H1 (cell line): ENCODE data around the gene ACVRL1. TPM values are rescaled to one million over a fixed set of nuclear protein-coding genes. Genes with fewer than 3 reads are reported as not detected.

ENCODE experiments used
- CTCF ChIA-PET: fragments of 300-600 bp; sonication (Branson Sonifier 250); formaldehyde crosslinking; loops from one replicate; lab custom pipeline; 2021; ENCODE audit not compliant: partially characterized antibody; lab: Charles Lee
- POLR2A ChIA-PET: fragments of 300-600 bp; sonication (Branson Sonifier 250); formaldehyde crosslinking; loops from one replicate; lab custom pipeline; 2021; ENCODE audit warnings: inconsistent platforms; ENCODE audit not compliant: partially characterized antibody; lab: Charles Lee
- DNase-seq, 2 experiments: peaks; one replicate each; pipeline versions ENCODE4 v3.0.0 to v3.0.0-alpha.2; 2010 to 2022; ENCODE audit warnings: low spot score in 2 of 2, low read depth in 1 of 2, mixed read lengths in 1 of 2
- FAIRE-seq: peaks from 2 replicates; lab custom pipeline; 2011; peaks lifted over from hg19 to GRCh38; lab: Jason Lieb, UNC
- H2AFZ ChIP-seq: 2 replicates; pipeline ENCODE4 v1.8.1; 2012; ENCODE audit warnings: low read length, inconsistent platforms
- H2AK5ac ChIP-seq: 2 replicates; pipeline ENCODE4 v1.6.1; 2013; ENCODE audit warnings: low read depth, low read length
- H2BK120ac ChIP-seq: replicated peaks from 2 replicates; pipeline ENCODE3; 2013; ENCODE audit warnings: low read depth, low read length, inconsistent platforms
- H2BK12ac ChIP-seq: 2 replicates; pipeline ENCODE4 v1.6.1; 2013; ENCODE audit warnings: low read depth, low read length
- H2BK15ac ChIP-seq: 2 replicates; pipeline ENCODE4 v1.6.1; 2013; ENCODE audit warnings: low read length
- H2BK20ac ChIP-seq: 2 replicates; pipeline ENCODE4 v1.6.1; 2013; ENCODE audit warnings: low read length
- H2BK5ac ChIP-seq: 2 replicates; pipeline ENCODE4 v1.6.1; 2013; ENCODE audit warnings: low read depth, low read length
- H3K14ac ChIP-seq: 2 replicates; pipeline ENCODE4 v1.6.1; 2013; ENCODE audit warnings: inconsistent platforms; ENCODE audit not compliant: insufficient read length
- H3K18ac ChIP-seq: 2 replicates; pipeline ENCODE4 v1.6.1; 2013; ENCODE audit warnings: low read length; ENCODE audit errors: extremely low read depth
- H3K23ac ChIP-seq: 2 replicates; pipeline ENCODE4 v1.6.1; 2013; ENCODE audit warnings: inconsistent platforms; ENCODE audit not compliant: insufficient read length
- H3K23me2 ChIP-seq: 2 replicates; pipeline ENCODE4 v1.6.1; 2013; ENCODE audit warnings: low read depth, low read length
- H3K27ac ChIP-seq: 2 replicates; pipeline ENCODE4 v1.6.1; 2011; ENCODE audit warnings: low read depth, low read length, inconsistent platforms
- H3K27me3 ChIP-seq, 4 experiments: replicated peaks in 1 of 4; 1 replicate in 1 of 4; 2 replicates in 3 of 4; pipeline versions ENCODE4 v1.6.1 to v1.8.1; 2011 to 2013; ENCODE audit warnings: low read length in 3 of 4, mild to moderate bottlenecking in 3 of 4, inconsistent platforms in 2 of 4, mixed read lengths in 2 of 4, moderate library complexity in 1 of 4; ENCODE audit not compliant: control insufficient read depth in 3 of 4, insufficient read depth in 3 of 4; ENCODE audit errors: extremely low read depth in 1 of 4
- H3K36me3 ChIP-seq, 4 experiments: 2 replicates each; pipeline versions ENCODE4 v1.6.1 to v1.8.1; 2011 to 2013; ENCODE audit warnings: mild to moderate bottlenecking in 4 of 4, low read length in 3 of 4, moderate library complexity in 2 of 4, control low read depth in 1 of 4, inconsistent platforms in 1 of 4; ENCODE audit not compliant: insufficient read depth in 4 of 4, control insufficient read depth in 2 of 4
- H3K4ac ChIP-seq: replicated peaks from 2 replicates; pipeline ENCODE3; 2013; ENCODE audit warnings: low read length, low read depth, mixed read lengths, inconsistent platforms; ENCODE audit not compliant: insufficient read length
- H3K4me1 ChIP-seq, 4 experiments: replicated peaks in 1 of 4; 1 replicate in 1 of 4; 2 replicates in 3 of 4; pipeline versions ENCODE4 v1.6.1 to v1.8.1; 2011 to 2013; ENCODE audit warnings: low read length in 3 of 4, inconsistent platforms in 2 of 4, mixed read lengths in 1 of 4; ENCODE audit not compliant: insufficient read depth in 4 of 4, control insufficient read depth in 3 of 4
- H3K4me2 ChIP-seq, 2 experiments: 2 replicates each; pipeline versions ENCODE4 v1.6.1 to v1.8.1; 2011 to 2013; ENCODE audit warnings: low read depth in 2 of 2, low read length in 2 of 2, control low read depth in 1 of 2, inconsistent platforms in 1 of 2, mild to moderate bottlenecking in 1 of 2; ENCODE audit not compliant: insufficient read depth in 1 of 2
- H3K4me3 ChIP-seq, 4 experiments: fragments of 200-600, 300-600 bp in 1 of 4; sonication (generic), shearing (Covaris generic), sonication (Bioruptor Twin) in 1 of 4; 2 replicates each; pipeline versions ENCODE4 v1.5.1 to v1.8.1; 2011 to 2016; ENCODE audit warnings: low read length in 4 of 4, low read depth in 3 of 4, control low read depth in 2 of 4, inconsistent platforms in 2 of 4, mild to moderate bottlenecking in 2 of 4, mixed read lengths in 1 of 4, moderate library complexity in 1 of 4; ENCODE audit not compliant: insufficient read depth in 2 of 4; ENCODE audit errors: extremely low read depth in 1 of 4
- H3K56ac ChIP-seq: replicated peaks from 2 replicates; pipeline ENCODE3; 2013; ENCODE audit warnings: low read depth, mild to moderate bottlenecking, mixed read lengths, low read length, inconsistent platforms; ENCODE audit not compliant: insufficient read length
- H3K79me1 ChIP-seq: 2 replicates; pipeline ENCODE4 v1.6.1; 2013; ENCODE audit warnings: low read depth, low read length, control low read depth
- H3K79me2 ChIP-seq, 2 experiments: 2 replicates each; pipeline versions ENCODE4 v1.6.1 to v1.8.1; 2012 to 2013; ENCODE audit warnings: low read length in 2 of 2, mild to moderate bottlenecking in 2 of 2, inconsistent platforms in 1 of 2; ENCODE audit not compliant: insufficient read depth in 2 of 2, control insufficient read depth in 1 of 2
- H3K9ac ChIP-seq, 4 experiments: replicated peaks in 1 of 4; 1 replicate in 1 of 4; 2 replicates in 3 of 4; pipeline versions ENCODE4 v1.6.1 to v1.8.1; 2011 to 2013; ENCODE audit warnings: low read depth in 3 of 4, low read length in 3 of 4, control low read depth in 2 of 4, mild to moderate bottlenecking in 2 of 4, moderate library complexity in 2 of 4, inconsistent platforms in 1 of 4; ENCODE audit errors: extremely low read depth in 1 of 4
- H3K9me3 ChIP-seq, 2 experiments: 2 replicates each; pipeline versions ENCODE4 v1.6.1 to v1.8.1; 2012 to 2013; ENCODE audit warnings: mild to moderate bottlenecking in 2 of 2, moderate library complexity in 2 of 2, control low read depth in 1 of 2, inconsistent platforms in 1 of 2, low read depth in 1 of 2, low read length in 1 of 2, mixed read lengths in 1 of 2; ENCODE audit not compliant: insufficient read depth in 2 of 2
- H4K20me1 ChIP-seq, 2 experiments: replicated peaks in 1 of 2; 2 replicates each; pipeline versions ENCODE3 to v1.8.1; 2011 to 2013; ENCODE audit warnings: inconsistent platforms in 2 of 2, low read length in 2 of 2, mild to moderate bottlenecking in 1 of 2; ENCODE audit not compliant: insufficient read depth in 2 of 2, control insufficient read depth in 1 of 2
- H4K5ac ChIP-seq: 2 replicates; pipeline ENCODE4 v1.6.1; 2013; ENCODE audit warnings: low read length, low read depth, mixed read lengths, inconsistent platforms; ENCODE audit not compliant: insufficient read length
- H4K8ac ChIP-seq: 2 replicates; pipeline ENCODE4 v1.8.0; 2013; ENCODE audit warnings: mild to moderate bottlenecking, moderate library complexity, low read length, inconsistent platforms; ENCODE audit not compliant: insufficient read depth; ENCODE audit errors: extremely low read depth
- H4K91ac ChIP-seq: replicated peaks from 2 replicates; pipeline ENCODE3; 2013; ENCODE audit warnings: low read length, mixed read lengths, inconsistent platforms; ENCODE audit not compliant: insufficient read length
- NRF1 ChIP-seq: IDR thresholded peaks from 2 replicates; pipeline ENCODE4 v1.6.1; 2011; ENCODE audit warnings: mild to moderate bottlenecking, low read depth, low read length, improper control_type of control experiment
- POLR2A ChIP-seq, 2 experiments: IDR thresholded peaks; 1 replicate in 1 of 2; 2 replicates in 1 of 2; pipeline ENCODE4 v1.6.1; 2011; ENCODE audit warnings: low read depth in 2 of 2, low read length in 2 of 2, mild to moderate bottlenecking in 2 of 2; ENCODE audit errors: control extremely low read depth in 1 of 2
- TAF1 ChIP-seq: IDR thresholded peaks from 2 replicates; pipeline ENCODE4 v1.6.1; 2011; ENCODE audit warnings: mild to moderate bottlenecking, low read depth, low read length
- WGBS, 2 experiments: shearing (Covaris generic) in 1 of 2; methylation state at CpG; one replicate each; pipeline versions ENCODE4 v1.1.6 to v1.1.7; 2013 to 2015; ENCODE audit warnings: low lambda C conversion rate in 2 of 2, mixed read lengths in 2 of 2, inconsistent platforms in 1 of 2, low coverage in 1 of 2, missing lambda C conversion rate in 1 of 2; ENCODE audit not compliant: insufficient replicate concordance in 2 of 2, insufficient coverage in 1 of 2, insufficient read length in 1 of 2; ENCODE audit errors: extremely low coverage in 1 of 2, missing lambda C conversion rate in 1 of 2; 5-methylcytosine and 5-hydroxymethylcytosine counted together
- polyA plus RNA-seq, 7 experiments: library from polyadenylated mRNA; depleted of rRNA in 3 of 7; stranded (reverse) in 5 of 7; unstranded in 2 of 7; fragments of >200 nt in 5 of 7; fragments of 200-250 nt in 2 of 7; gene quantifications; 1 replicate in 5 of 7; 2 replicates in 1 of 7; 4 replicates in 1 of 7; pipeline versions ENCODE4 v1.2.1 to v1.2.3, GENCODE V29; 2011 to 2013; ENCODE audit warnings: missing spikeins in 2 of 7, mixed read lengths in 2 of 7
- total RNA-seq: library from RNA; stranded (reverse); fragmentation: NEBNext Ultra II Directional; extraction: Animal tissue kit (Norgen Biotek cat#: 25700); gene quantifications from 2 replicates; pipeline ENCODE4 v1.2.1, GENCODE V29; 2021

Gene ACVRL1
- total and polyA plus RNA-seq, 2 of the 8 experiments (the other 6 are each of a cell fraction or from before 2014, with no cell fraction given): 0.09 to 0.35 TPM

DNA sequence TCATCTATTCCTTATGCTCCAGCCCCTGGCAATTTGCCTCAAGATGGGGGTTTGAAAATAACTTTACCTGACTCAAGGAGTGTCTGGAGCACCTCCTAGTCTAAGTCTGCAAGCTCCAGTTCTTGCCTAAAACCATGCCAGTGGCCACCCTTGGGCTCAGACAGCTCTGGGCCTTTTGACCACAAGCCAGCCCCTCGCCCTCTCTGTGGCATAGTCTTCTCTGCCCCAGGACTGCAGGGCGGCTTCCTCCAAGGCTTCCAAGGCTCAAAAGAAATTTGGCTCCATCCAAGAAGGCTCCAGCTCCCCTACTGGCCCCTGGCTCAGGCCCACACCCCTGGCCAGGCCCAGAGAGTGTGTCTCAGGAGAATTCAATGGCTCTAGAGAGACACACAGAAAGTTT, 14.8 kb downstream of the ACVRL1 start:
- Histone ChIP-seq H2BK15ac (no peak overlapping the region), H4K8ac (peak overlapping the region; percentile 51; the same call in 1 of the 2 replicates), H3K79me1 (no peaks in the 10 kb centered on the region), H4K91ac (no peak overlapping the region), H3K9me3 (no peaks in the 10 kb centered on the region), H2AK5ac (no peak overlapping the region), H3K79me2 (no peaks in the 10 kb centered on the region), H3K4me3 (no peak overlapping the region), H2BK12ac (no peak overlapping the region), H2BK20ac (no peak overlapping the region), H3K27ac (no peak overlapping the region), H3K14ac (no peak overlapping the region), H3K36me3 (no peaks in the 10 kb centered on the region), H3K56ac (no peak overlapping the region), H3K18ac (no peak overlapping the region), H2AFZ (no peak overlapping the region), H3K4me1 (peaks cover 2 to 12% (median 7%) of the 10 kb centered on the region in 4 experiments), H2BK5ac (no peak overlapping the region), H4K20me1 (no peaks in the 10 kb centered on the region), H2BK120ac (no peak overlapping the region), H3K23ac (no peak overlapping the region), H3K4ac (no peak overlapping the region), H4K5ac (no peak overlapping the region), H3K4me2 (no peak overlapping the region), H3K23me2 (no peaks in the 10 kb centered on the region; the same call in 1 of the 2 replicates), H3K9ac (no peak overlapping the region), H3K27me3 (peaks cover 0 to 8% (median 5%) of the 10 kb centered on the region in 4 experiments; a peak in 4 of 7 replicates)
- DNase-seq (no peak), FAIRE-seq (no peak)
- 78% methylated on average over 2 of the region's 2 CpGs; no CpG with 5 or more reads in 1 of the 2 experiments for WGBS, 2 experiments
- TF ChIP-seq NRF1: no peak
- TF ChIP-seq POLR2A (IDR thresholded peaks at IDR 0.05; ENCODE audit: control extremely low read depth in 1 of 2, low read depth in 2 of 2, low read length in 2 of 2): no peak
- no peak for TF ChIP-seq TAF1
- ChIA-PET POLR2A (interaction anchor here (0.9 to 2.0 kb wide), 5 partner anchors 10 to 115 kb away, joined by 3 to 6 read pairs (median 3); partner anchors contain the start of gene ACVR1B), CTCF (interaction anchor here (0.6 to 12.9 kb wide), 31 partner anchors 9 to 526 kb away, joined by 3 to 234 read pairs (median 5); partner anchors contain the start of genes ACVRL1 and ANKRD33)
